ENCODE data around the gene ZNF397.

GRCh38 chr18:35247412-35248249, 6.8 kb downstream of the ZNF397 start:
- TF ChIP-seq EZH2phosphoT487 (IDR thresholded peaks at IDR 0.05; ENCODE audit: low read depth, severe bottlenecking, unreplicated experiment) (no peak), CTCF (IDR thresholded peaks at IDR 0.05; ENCODE audit: poor library complexity) (no peak), EZH2 (IDR thresholded peaks at IDR 0.05; ENCODE audit: borderline replicate concordance) (no peak)

All from hepatocyte (in vitro differentiated cells).